Measurements from ENCODE around the gene MRPL36.

GRCh38 chr5:1785984-1786383 is 13.7 kb downstream of the MRPL36 start:
- no peak for TF ChIP-seq POLR2A (IDR thresholded peaks at IDR 0.05)
- TF ChIP-seq CTCF (IDR thresholded peaks at IDR 0.05 in 4 of 5, conservative IDR thresholded peaks at IDR 0.05 in 1 of 5), result no peak
